Measurements from ENCODE around the gene ZBED4.

ZBED4 gene

DNA sequence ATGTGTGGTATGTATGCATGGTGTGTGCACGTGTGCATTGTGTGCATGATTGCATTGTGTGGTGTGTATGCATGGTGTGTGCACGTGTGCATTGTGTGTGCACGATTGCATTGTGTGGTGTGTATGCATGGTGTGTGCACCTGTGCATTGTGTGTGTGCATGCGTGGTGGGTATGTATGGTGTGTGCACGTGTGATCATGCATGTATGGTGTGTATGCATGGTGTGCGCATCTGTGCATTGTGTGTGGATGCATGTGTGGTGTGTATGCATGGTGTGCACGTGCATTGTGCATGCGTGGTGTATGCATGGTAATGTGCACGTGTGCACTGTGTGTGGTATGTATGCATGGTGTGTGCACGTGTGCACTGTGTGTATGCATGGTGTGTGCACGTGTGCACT lies 47.8 kb downstream of the ZBED4 start:
- TF ChIP-seq POLR2A (IDR thresholded peaks at IDR 0.05; ENCODE audit: low read depth, low read length): no peak
- DNase-seq (ENCODE audit: insufficient read length, low spot score): no peak
- FAIRE-seq: no peak

GRCh38 chr22:49903322-49904039 lies 49.8 kb downstream of the ZBED4 start:
- DNase-seq (ENCODE audit: insufficient read length, low spot score) (no peak), FAIRE-seq (no peak)
- TF ChIP-seq POLR2A (IDR thresholded peaks at IDR 0.05; ENCODE audit: low read depth, low read length): no peak

- FAIRE-seq (no peak), DNase-seq (ENCODE audit: insufficient read length, low spot score) (no peak)
- TF ChIP-seq POLR2A (IDR thresholded peaks at IDR 0.05; ENCODE audit: low read depth, low read length): no peak
Observed at GRCh38 chr22:49904040-49904369, 50.4 kb downstream of the ZBED4 start.

- no peak for TF ChIP-seq POLR2A (IDR thresholded peaks at IDR 0.05; ENCODE audit: low read depth, low read length)
- FAIRE-seq: no peak
- DNase-seq (ENCODE audit: insufficient read length, low spot score): no peak
Observed at GRCh38 chr22:49905465-49905864, 51.8 kb downstream of the ZBED4 start.

GRCh38 chr22:49906071-49906798 lies 52.6 kb downstream of the ZBED4 start:
- FAIRE-seq (no peak), DNase-seq (ENCODE audit: insufficient read length, low spot score) (no peak)
- TF ChIP-seq POLR2A (IDR thresholded peaks at IDR 0.05; ENCODE audit: low read depth, low read length): no peak

GRCh38 chr22:49906799-49907290 lies 53.2 kb downstream of the ZBED4 start:
- TF ChIP-seq POLR2A (IDR thresholded peaks at IDR 0.05; ENCODE audit: low read depth, low read length): no peak
- FAIRE-seq (no peak), DNase-seq (ENCODE audit: insufficient read length, low spot score) (no peak)

- FAIRE-seq (no peak), DNase-seq (ENCODE audit: insufficient read length, low spot score) (no peak)
- TF ChIP-seq POLR2A (IDR thresholded peaks at IDR 0.05; ENCODE audit: low read depth, low read length): no peak
Observed at GRCh38 chr22:49907807-49908206, 54.2 kb downstream of the ZBED4 start.

DNA sequence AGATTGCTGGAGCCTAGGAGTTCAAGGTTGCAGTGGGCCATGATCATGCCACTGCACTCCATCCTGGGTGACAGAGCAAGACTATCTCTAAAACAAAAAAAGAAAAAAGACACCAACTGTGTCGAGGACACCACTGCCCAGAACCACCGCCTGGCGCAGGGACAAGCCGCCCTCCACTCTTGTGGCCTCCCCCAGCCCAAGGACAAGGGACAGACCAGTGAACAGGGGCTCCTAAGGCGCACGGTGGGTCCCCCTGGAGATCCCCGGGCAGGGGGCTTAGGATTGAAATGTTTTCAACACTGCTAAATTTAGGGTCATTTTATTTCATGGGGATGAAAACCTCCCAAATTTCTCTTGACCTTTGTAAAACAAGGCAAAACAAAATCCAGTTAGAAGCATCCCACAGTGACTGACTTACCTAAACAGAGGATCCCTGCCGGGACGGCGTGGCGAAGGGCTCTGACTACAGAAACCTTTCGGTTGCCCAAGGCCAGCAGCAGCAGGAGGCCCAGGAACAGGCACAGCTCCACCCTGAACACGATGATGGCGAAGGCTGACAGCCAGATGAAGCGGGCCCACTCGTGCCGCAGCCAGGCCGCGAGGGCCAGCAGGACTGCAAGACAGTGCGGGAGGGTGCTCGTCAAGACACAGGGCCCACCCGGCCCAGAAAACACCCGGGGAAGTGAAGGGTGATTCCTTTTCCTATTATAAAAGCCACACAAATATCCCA lies 56.0 kb downstream of the ZBED4 start:
- FAIRE-seq: no peak
- no peak for TF ChIP-seq POLR2A (IDR thresholded peaks at IDR 0.05; ENCODE audit: low read depth, low read length)
- DNase-seq (ENCODE audit: insufficient read length, low spot score): no peak

GRCh38 chr22:49910229-49911155 lies 56.8 kb downstream of the ZBED4 start:
- FAIRE-seq (no peak), DNase-seq (ENCODE audit: insufficient read length, low spot score) (no peak)
- TF ChIP-seq POLR2A (IDR thresholded peaks at IDR 0.05; ENCODE audit: low read depth, low read length): no peak

GRCh38 chr22:49911881-49912625 lies 58.4 kb downstream of the ZBED4 start:
- no peak for DNase-seq (ENCODE audit: insufficient read length, low spot score)
- TF ChIP-seq POLR2A (IDR thresholded peaks at IDR 0.05; ENCODE audit: low read depth, low read length): no peak
- FAIRE-seq: no peak

DNA sequence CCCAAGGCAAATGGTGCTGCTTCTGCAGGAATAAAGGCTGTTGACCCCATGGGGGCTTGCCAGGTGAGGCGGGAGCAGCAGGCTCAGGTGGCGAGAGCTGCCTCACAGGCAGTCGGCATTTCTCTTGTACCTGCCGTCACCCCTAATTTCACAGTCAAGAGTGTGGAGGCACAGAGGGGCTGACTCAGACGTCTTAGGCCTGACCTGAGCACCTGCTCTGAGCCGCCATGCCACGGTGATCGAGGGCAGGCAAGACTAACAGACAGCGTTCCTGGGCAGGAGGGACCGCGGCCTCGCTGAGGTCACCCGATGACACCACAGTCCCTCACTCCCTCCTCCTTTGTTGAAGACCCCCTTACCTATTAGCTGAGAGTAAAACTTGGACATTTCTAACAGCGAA lies 59.4 kb downstream of the ZBED4 start:
- no peak for TF ChIP-seq POLR2A (IDR thresholded peaks at IDR 0.05; ENCODE audit: low read depth, low read length)
- FAIRE-seq: no peak

GRCh38 chr22:49913446-49913845 lies 59.8 kb downstream of the ZBED4 start:
- FAIRE-seq (no peak), DNase-seq (ENCODE audit: insufficient read length, low spot score) (no peak)

More for the DNA sequence above, 59.4 kb downstream of the ZBED4 start:
- DNase-seq (ENCODE audit: insufficient read length, low spot score): no peak

DNA sequence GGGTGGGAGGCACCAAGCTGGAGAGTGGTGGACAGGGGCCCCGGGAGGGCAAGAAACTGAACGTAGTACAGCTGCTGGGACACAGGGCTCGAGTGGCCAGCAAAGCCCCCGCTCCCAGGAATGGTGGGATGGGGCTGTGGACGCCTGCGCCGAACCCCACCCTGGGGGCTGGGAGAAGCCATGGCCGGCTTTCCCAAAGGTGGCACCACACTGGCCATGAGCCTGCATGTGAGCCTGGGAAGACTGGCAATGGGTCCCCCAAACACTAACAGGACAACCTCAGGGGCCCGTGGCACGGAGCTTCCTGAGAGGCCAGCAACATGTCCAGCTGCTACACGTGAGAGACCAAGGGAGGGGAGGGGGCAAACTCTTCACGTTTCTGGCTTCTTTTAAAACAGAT lies 60.6 kb downstream of the ZBED4 start:
- DNase-seq (ENCODE audit: insufficient read length, low spot score) (no peak), FAIRE-seq (no peak)
- TF ChIP-seq POLR2A (IDR thresholded peaks at IDR 0.05; ENCODE audit: low read depth, low read length): no peak

More at GRCh38 chr22:49913446-49913845, 59.8 kb downstream of the ZBED4 start:
- no peak for TF ChIP-seq POLR2A (IDR thresholded peaks at IDR 0.05; ENCODE audit: low read depth, low read length)
